ENCODE data around the gene CFAP43.

The CFAP43 gene

DNA sequence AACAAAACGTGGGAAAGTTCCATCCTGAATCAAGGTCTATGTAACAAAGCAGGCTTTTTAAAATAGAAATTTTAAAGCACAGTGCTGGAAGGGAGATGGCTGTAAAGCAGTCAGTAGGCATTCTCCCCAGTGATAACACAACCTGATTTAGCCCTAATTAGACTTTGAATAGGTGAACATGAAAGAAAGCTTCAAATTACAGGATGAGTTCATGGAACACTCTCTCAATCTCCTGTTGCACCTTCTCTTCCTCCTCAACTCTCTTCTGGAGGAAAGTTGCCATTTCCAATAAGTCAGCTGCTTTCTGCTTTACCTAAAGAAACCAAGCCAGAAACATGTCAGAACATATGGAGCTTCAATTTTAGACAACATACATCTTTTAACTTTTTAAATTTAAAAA, 90.1 kb downstream of the CFAP43 start:
- DNase-seq (ENCODE audit: low read depth in 2 of 2): no peak

DNA sequence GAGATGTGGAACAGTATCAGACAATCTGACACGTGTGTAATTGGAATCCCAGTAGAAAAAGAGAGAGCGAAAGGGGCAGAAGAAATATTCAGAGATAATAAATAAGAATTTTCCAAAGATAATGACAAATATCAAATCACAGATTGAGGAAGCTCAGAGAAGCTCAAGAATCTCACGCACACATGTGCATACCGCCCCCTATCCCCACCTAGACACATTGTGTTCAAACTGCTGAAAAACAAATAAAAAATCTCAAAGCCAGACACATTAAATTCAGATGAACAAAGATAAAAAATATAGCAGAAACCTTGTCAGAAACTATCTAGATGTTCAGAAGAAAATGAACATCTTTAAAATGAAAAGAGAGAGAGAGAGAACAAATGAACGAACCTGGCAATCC, 92.9 kb downstream of the CFAP43 start:
- DNase-seq (ENCODE audit: low read depth in 2 of 2): no peak

DNA sequence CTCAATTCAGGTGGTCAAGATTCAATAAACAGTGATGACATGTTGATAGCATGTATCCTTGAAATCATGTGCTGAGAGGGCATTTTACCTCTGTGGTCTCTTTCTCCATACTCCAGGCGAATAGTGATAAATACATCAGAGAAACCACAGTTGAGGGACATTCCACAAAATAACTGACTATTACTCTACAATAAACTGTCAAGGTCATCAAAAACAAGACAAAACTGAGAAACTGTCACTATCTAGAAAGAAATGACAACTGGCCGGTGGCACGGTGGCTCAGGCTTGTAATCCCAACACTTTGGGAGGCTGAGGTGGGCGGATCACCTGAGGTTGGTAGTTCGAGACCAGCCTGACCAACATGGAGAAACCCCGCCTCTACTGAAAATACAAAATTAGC, 94.0 kb downstream of the CFAP43 start:
- DNase-seq (ENCODE audit: low read depth in 2 of 2): no peak

- no peak for DNase-seq (ENCODE audit: low read depth in 2 of 2)
Observed at GRCh38 chr10:104130041-104130440, 102.1 kb downstream of the CFAP43 start.

DNA sequence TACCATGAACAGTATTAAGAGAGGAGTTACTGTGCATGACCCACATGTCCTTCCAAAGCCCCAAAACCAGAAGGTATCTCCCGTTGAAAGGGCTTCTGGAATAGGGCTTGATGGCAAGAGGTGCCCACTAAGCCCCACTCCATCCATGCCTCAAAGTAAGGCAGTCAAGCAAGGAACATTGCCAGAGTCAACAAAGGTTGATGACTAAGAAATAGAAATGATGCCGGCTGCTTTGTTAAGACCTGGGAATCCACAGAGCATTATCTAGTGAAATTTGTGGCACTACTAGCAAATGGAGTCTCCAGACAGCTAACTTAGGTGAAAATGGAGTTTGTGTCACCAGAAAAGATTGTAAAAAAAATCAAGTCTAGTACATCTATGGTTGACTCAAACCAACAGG, 104.0 kb downstream of the CFAP43 start:
- no peak for DNase-seq (ENCODE audit: low read depth in 2 of 2)

- no peak for DNase-seq (ENCODE audit: low read depth in 2 of 2)
Observed at GRCh38 chr10:104127411-104127810, 104.8 kb downstream of the CFAP43 start.

GRCh38 chr10:104123397-104123796, 108.8 kb downstream of the CFAP43 start:
- no peak for DNase-seq (ENCODE audit: low read depth in 2 of 2)

DNA sequence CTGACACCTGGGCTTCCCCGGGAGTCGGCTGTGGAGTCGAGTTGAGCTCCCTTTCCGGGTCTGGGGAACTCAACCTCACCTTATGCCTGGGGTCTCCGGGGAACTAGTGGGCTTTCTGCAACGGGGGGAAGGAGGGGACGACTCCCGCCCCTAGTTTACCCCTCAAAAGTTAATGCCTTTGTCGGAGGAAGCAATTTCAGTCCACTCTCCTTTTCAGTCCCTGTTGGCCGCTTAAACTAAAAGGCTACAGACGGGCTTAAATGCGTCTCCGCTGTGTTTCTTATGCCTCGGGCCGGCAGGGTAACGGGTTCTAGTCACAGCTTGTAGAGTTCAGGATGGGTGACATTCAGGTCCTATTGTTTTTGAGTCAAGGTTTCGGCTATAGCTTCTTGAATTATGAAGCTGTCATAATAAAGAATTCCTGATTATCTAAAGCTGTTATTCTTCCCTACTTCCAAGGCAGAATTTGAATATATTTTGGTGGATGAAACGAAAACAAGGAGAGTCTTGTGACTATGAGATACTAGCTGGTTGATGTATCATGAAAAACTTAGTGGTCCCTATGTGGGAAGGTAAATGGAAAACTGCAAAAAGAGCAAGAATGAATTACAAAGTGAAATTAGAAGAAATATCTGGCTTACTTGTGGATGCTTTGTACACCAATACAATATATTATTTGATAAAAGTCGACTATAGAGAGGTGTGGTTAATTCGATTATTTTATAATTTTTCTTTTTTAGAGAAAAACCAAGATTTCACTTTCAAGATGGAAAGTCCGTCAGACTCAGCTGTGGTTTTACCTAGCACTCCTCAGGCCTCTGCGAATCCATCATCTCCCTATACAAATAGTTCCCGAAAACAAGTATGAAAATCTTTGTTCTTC, 109.7 kb downstream of the CFAP43 start:
- no peak for DNase-seq (ENCODE audit: low read depth in 2 of 2)

DNA sequence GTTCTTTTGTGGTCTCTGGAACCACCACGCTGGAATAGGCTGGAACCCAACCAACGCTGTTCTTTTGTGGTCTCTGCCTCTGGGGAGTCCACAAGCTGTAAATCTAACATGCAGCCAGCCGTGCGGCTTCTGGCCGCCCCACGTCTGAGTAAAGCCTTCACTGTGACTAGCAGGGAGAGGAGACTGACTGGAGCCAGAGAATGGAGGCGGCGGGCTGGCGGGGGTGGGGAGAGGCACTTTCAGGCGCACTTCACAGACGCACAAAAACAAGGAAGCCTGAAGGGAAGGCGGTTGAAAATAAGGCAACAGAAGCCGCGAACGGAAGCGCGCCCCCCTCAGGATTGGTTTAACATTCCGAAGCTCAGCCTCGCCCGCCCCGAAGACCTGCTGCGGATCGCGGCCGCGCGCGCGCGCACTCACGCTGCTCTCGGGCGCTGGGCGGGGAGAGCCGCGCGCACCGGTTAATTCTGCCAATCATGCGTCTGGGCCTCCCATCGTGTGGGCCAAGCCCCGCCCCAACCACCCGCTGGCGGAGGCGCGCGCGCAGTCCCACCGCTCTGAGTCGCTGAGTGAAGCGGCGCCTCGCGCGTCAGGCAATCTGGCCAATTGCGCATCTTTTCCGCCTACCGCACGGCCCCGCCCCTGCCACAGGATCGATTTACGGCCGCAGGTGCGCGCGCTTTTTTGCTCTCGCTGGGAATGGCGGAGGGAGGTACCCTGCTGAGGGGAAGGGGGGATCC, 110.5 kb downstream of the CFAP43 start, which contains the start of gene SFR1:
Gene SFR1 (plus strand): TSS at position 687 of the 740 bp plus-strand sequence. CDS start 13 bp downstream, at position 700.
- peak; percentile 97 to 99 for DNase-seq (ENCODE audit: low read depth in 2 of 2)

- peak; percentile 74 to 90 for DNase-seq (ENCODE audit: low read depth in 2 of 2)
Observed at GRCh38 chr10:104120903-104121484, 111.2 kb downstream of the CFAP43 start.

GRCh38 chr10:104120512-104120902, 111.7 kb downstream of the CFAP43 start:
- DNase-seq (ENCODE audit: low read depth in 2 of 2): no peak

DNA sequence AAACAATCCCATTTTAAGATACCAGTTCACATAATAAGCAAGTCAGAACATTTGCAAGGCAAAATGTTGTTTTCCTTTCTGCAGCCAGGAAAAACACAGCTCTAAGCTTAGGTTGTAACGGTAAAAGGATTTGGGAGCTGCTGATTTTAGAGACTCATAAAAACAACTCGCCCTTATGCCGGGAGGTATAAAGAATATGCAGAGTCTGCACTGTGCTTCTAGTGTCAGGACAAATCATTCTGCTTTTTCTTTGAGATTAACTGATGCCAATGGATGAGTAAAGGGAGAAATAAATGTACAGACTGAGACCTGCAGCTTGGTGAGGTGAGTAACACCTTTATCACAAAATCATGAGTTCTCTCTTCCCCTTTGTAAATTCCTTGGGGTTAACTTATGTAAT, 112.2 kb downstream of the CFAP43 start:
- DNase-seq (ENCODE audit: low read depth in 2 of 2): no peak

GRCh38 chr10:104117839-104118323, 114.3 kb downstream of the CFAP43 start:
- DNase-seq (ENCODE audit: low read depth in 2 of 2): no peak

GRCh38 chr10:104113376-104113956, 118.7 kb downstream of the CFAP43 start:
- DNase-seq (ENCODE audit: low read depth in 2 of 2): no peak

DNA sequence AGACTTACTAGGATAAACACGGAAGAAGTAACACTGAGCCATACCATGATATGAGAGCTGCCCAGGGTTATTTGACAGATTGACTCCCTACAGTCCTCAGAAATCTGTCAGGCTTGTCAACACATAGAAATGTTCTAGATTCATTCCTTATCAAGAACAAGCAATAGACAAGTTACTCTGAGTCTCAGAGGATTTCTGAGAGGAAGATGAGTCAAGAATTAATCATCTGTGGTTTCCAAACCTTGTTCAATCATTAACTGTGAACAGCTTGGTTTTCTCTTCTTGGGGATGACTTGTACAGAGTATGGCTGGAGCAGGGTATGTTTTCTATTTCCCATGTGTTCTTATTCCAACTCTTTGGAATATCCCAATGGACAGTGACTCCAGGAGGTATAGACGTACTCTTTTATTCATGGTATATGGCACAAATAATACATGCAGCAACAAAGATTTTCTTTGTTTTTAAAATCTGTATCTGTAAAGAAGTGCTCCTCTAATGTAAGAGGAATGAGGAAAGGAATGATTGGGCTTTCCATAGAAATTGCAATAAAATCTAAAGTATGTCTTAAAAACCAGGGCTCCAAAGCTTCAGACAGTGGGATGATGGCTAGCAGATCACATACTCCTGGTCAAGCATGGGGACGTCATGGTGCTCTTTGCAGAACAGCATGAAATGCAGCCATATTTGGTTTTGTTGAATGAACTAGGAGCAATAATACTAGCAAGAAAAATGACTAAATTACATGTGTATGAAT, 122.1 kb downstream of the CFAP43 start:
- DNase-seq (ENCODE audit: low read depth in 2 of 2): no peak

DNA sequence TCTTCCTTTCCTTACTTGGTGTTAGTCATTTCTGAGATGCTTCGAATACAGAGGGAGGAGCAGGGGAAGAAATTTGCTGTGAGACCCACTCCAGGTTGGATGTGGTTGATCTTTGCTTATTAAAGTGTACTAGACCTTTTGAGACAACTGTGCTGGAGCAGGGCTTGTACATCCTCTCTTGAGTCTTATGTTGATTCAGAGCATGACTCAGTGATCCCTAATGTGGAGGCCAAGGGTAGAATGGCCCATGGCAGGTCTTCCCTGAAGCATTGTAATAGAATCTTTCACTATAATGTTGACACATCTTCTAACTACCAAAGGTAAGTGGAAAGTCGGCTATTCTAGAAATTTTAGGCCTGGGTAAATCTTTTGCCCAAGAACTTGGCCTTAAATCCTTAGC, 127.2 kb downstream of the CFAP43 start:
- DNase-seq (ENCODE audit: low read depth in 2 of 2): no peak

DNA sequence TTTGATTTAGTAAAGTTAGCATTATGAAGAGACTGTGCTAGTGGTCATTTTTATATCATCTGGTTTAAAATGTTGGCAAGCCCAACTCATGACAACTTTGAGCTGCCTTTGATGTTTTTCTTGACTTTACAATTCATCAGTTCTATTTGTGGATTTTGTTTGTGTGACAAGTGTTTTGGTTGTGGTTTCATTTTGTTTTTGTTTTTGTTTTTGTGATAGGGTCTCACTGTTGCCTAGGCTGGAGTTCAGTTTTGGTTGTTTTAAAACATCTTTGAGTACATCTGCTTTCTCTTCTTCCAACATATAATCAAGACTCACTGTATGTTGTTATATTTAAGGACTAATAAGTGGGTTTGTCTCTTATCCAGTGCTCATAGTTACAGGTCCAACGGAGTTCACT, 127.7 kb downstream of the CFAP43 start:
- DNase-seq (ENCODE audit: low read depth in 2 of 2): no peak

GRCh38 chr10:104103956-104104355, 128.2 kb downstream of the CFAP43 start:
- DNase-seq (ENCODE audit: low read depth in 2 of 2): no peak

DNA sequence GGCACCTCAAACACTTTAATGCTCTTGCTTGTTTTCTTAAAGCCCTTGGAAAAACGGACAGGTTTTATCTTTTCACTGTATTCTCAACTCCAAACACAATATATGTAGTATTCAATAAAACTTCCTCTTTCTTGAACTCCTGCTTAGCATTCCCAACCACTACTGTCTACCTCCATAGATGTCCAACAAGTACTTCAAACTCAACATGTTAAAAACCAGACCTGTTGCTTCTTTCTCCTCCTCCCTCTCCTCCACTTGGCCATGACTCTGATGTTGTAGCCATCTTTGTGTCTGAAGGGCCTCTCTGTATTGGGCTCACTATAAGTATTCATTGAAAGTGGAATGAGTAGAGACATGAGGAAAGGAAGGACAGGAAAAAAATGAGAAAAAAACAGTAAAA, 130.3 kb downstream of the CFAP43 start:
- DNase-seq (ENCODE audit: low read depth in 2 of 2): no peak

DNA sequence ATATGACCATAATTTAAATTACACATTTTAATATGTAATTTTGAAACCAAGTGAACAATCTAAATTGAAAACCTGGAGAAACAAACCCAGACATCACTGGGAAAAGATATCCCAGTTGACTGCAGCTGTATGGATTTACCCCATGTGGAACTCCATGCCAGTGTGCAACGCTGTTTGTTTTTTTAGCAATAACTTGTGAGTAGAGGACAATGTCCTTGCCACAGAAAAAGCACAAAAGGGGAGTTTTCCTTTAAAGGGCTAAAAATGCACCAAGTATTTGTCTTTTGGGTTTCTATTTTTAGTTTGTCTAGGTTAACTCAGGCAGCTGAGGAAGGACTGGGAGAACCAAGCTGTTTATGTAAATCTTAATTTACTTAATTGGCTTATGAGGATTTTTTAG, 131.4 kb downstream of the CFAP43 start:
- DNase-seq (ENCODE audit: low read depth in 2 of 2): no peak

DNA sequence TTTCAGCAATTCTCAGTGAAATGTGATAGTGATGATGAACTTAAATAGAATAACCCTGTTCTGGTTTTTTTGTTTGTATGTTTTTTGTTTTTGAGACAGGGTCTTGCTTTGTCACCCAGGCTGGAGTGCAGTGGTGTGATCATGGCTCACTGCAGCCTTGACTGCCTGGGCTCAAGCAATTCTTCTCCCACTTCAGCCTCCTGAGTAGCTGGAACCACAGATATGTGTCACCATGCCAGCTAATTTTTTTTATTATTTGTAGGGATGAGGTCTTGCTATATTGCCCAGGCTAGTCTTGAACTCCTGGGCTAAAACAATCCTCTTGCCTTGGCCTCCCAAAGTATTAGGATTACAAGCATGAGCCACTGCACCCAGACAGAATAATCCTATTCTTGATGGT, 132.2 kb downstream of the CFAP43 start:
- DNase-seq (ENCODE audit: low read depth in 2 of 2): no peak
